ENCODE measurements around the gene KAZN.

The KAZN gene

DNA sequence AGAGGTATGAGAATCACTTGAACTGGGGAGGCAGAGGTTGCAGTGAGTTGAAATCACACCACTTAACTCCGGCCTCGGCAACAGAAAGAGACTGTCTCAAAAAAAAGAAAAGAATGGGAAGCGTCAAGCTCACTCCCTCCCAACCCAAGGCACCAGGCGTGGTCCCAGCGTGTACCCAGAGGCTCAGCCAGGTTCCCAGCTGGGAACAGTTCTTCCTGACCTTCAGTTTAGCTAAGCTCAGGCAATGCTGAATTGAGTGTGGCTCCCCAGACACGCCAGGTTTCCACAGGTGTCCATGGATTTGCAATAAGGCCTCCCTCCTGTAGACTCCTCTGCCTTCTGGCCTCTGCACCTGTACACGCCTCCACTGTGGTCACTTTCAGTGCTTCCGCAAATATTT, 414.3 kb downstream of the KAZN start:
- no peak for DNase-seq (ENCODE audit: low read depth)

DNA sequence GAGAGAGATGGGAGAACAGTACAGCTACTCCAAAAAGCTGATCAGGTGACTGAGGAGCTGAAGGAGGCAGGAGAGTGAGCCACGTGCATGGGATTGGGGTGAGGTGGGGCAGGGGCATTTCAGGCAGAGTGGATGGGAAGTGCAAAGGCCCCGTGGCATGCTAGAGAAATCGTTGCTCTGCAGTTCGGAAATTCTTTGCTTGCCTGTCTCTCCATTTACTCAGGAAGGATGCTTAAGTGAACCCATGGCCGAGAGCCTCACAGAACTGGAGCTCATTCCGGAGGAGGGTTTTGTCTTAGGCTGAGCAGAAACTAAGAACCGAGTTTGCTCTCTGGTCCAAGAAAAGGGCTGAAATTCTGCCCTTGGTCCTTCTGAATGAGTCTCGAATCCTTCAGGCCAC, 415.3 kb downstream of the KAZN start:
- DNase-seq (ENCODE audit: low read depth), result no peak

DNA sequence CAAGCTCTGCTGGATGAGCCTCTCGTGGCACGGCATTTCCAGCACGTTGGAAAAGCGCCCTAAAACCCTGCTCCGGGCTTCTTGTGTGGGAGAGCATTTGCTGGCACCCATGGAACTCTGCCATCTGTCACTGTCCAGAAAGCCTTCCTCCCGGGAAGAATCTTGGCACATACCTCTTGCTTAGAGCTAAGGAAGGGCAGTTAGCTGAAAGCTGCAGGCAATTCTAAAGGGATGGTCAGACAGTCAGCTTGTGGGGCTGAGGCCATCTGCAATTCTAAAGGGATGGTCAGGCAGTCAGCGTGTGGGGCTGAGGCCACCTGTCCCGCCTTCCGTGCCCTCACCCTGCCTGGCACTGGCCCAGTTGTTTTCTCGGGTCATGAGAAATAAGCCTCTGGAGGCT, 416.0 kb downstream of the KAZN start:
- no peak for DNase-seq (ENCODE audit: low read depth)

DNA sequence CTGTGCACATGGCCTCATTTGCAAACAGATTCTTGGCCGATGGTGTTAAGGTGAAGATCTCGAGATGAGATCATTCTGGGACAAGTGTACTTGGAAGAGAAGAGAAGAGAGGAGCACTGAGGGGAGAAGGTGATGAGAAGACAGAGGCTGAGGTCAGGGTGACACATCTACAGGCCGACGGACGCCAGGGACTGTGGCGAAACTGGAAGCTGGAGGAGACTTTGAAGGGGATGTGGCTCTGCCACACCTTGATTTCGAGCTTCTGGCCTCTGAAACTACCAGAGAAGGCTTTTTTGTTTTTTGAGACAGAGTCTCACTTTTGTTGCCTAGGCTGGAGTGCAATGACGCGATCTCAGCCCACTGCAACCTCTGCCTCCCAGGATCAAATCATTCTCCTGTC, 417.5 kb downstream of the KAZN start:
- DNase-seq (ENCODE audit: low read depth), result no peak

DNA sequence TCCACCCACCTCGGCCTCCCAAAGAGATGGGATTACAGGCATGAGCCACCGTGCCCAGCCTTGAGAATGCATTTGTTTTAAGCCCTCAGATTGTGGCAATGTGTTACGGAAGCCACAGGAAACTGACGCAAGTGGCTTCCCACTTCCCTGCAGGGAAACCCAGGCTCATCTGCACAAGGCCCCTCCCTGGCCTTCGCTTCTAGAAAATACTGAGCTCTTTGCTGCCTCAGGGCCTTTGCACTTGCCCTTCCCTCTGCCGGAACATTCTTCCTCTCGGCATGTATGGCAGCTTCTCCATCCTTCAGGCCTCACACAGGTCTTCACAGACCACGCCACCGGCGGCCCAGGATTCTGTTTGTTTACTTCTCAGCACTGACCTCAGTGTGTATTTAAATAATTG, 418.0 kb downstream of the KAZN start:
- DNase-seq (ENCODE audit: low read depth), result no peak

DNA sequence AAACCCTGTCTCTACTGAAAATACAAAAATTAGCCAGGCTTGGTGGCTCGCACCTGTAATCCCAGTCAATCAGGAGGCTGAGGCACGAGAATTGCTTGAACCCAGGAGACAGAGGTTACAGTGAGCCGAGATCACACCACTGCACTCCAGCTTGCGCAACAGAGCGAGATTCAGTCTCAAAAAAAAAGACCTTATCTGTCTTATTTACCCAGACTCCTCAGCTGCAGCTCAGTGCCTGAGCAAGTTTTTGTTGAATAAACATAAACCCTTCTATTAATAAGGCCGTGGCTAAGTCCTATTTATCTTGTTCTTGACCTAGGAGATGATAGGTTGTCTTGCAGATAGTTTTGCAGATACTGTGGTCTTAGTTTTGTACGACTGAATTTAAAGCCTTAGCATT, 418.6 kb downstream of the KAZN start:
- DNase-seq (ENCODE audit: low read depth), result no peak

DNA sequence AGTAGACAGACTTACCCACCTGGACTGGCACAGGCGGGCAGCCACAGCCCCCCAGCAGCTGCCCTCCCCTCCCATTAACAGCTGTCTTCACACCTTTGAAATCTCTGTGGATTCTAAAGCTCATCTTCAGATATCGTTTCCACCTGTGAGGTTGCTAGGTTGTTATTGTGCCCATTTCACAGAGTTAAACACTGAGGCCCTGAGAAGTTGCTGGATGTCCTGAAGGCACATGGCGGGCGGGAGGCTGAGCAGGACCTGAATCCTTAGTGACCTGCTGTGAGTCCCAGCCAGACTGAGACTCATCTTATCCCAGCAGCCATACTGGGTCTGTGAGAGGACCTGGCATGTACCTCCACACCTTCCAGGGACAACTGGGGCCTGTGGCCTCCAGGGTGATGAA, 420.3 kb downstream of the KAZN start:
- no peak for DNase-seq (ENCODE audit: low read depth)

DNA sequence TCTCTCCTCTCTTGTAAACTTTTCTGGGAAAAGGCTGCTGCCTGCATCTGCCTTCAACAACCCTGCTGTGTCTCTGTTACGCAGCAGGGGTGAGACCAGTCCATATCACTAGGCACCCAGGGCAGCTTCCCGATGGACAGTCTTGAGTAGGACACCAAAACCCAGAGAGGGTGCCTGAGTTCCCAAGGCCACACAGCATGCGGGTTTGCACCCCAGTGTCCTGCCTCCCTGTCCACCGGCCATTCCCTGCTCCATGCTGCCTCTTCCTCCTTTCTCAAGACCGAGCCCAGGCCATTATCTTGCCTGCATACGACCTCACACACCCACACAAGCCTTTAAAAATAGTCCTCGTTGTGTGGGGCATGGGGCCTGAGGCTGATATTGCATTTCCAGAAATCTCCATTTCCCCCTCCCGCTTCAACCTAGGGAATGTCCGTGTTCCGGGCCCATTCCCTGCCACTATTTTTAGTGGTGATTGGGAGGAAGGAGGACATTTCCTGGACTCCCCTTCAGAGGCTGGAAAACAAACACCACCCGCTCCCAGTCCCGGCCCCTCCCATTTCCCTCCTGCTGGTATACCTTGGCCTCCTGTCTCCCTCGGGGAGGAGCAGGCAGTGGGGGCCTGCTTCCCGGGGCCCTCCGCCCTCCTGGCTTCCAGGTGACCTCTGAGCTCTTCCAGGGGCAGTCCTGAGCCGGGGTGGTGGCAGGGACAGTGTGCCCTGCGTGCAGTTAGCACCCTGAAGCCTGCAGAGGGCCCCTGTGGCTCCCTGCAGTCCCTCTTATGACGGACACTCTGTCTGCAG, 422.7 kb downstream of the KAZN start:
- no peak for DNase-seq (ENCODE audit: low read depth)

DNA sequence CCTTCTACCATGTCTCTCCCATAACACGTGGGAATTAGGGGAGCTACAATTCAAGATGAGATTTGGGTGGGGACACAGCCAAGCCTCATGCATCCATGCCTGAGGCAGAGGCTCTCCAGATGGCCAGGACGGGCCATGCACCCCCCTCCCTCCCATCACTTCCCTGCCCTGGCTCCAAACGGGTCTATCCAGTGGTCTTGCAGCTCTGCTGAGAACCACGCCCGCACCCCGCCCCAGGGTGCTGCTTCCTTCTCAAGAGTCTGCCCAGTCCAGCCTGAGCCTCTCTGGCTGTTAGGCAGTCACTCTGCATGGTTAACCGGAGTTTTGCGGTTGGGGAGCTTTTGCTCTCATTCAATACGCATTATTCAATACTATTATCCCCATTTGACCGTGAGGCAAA, 423.6 kb downstream of the KAZN start:
- no peak for DNase-seq (ENCODE audit: low read depth)

DNA sequence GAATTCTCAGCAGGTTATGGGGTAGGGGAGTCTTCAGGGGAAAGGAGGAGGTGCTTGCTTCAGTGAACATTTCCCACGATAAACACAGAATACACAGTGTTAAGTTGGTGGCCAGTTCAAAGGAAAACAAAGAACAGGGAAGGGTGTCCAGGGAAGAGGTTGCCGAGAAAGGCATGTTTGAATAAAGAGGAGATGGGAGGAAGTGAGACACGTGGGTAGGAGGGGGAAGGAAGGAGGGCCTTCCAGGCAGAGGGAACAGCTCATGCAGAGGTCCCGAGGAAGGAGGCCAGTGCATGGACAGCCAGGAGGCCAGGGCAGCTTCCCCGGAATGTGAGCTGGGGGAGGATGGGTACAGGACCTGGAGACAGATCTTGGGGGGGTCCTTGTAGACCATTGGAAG, 424.7 kb downstream of the KAZN start:
- DNase-seq (ENCODE audit: low read depth), result no peak

DNA sequence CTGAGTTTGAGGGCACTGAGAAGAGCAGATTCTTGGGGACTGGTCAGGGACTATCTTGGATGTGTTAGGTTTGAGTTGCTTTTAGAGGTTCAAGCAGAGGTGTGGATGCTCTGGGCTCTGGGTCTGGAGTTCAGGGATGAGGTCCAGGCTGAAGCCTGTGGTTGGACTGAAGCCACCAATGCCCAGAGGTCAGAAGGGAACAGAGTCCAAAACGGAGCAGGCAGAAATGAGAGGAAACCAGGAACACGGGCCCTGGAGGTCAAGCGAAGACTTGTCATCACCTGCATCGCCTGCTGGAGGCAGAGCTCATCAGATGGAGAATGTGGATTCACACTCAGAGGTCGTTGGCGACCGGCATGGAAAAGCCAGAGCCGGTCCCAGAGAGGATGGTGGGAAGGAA, 425.5 kb downstream of the KAZN start:
- no peak for DNase-seq (ENCODE audit: low read depth)

DNA sequence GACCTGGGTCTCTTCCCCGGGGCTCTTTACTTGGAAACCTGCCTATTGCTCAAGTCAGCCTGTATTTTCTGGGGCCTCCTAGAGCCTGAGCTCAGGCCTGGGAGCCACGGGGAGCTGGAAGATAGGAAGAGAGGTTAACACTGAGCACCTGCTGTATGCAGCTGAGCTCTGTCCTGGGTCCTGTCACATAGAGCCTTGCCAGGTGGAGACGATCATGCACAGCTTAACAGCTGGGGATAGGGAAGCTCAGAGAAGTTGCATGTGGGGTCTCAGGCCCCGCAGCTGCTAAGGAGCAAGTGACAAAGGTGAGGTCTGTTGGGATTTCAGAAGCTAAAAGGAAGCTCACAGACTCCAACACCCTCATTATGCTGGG, 427.6 kb downstream of the KAZN start:
- no peak for DNase-seq (ENCODE audit: low read depth)

DNA sequence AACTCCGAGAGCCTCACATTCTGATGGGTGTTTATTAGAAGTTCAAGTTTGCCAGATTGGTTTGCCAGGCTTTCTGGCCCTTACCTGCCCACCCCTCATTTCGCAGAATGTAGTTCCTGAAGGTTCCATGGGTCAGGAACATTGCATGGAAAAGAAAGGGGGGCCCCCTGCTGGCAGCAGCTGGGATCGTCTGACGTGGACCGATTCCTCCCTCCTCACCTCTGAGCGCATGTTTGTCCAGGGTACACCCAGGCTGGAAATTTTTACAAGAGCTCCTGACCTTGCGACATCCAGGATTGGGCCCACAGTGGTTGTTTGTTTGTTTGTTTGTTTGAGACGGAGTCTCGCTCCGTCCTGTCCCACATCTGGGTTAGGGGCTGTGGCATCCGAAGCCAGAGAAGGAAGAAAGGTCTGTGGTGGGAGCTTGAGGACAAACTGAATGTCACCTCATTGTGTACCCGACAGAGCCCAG, 429.1 kb downstream of the KAZN start:
- DNase-seq (ENCODE audit: low read depth), result no peak

DNA sequence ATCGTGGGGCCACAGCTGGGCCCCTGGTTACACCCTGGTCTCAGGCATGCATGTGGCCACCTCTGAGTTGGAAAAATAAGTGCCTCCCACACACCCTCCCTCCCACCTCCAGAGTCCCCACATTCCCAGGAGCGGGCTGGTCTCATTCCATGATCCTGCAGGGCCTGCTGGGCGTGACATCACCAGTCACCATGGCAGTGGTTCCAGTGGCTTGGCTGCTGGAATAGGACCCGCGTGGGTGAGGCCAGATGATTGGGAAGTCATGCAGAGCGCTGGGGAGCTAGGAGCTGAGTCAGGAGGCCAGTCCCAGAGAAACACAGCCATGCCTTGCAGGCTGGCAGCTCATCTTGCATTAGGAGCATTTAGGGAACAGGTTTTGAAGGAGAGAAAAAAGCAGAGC, 429.6 kb downstream of the KAZN start:
- DNase-seq (ENCODE audit: low read depth), result no peak

DNA sequence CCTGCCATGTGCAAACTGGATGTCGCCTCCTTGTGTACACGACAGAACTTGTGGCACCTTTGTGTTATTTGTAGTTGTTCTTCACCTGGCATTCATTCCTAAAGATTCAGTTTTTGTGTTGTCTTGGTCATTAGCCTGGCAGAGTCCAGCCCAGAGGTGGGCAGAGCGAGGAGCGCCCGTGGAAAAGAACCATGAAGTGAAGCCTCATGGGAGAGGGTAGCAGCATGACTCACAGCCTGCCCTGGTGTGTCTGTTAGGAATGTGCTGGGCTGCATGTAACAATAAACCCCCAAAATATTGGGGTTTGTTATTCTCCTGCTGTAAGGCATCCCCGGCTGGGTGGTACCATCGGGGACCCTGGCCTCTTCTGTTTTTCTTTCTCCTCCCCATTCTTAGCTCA, 430.1 kb downstream of the KAZN start:
- no peak for DNase-seq (ENCODE audit: low read depth)

DNA sequence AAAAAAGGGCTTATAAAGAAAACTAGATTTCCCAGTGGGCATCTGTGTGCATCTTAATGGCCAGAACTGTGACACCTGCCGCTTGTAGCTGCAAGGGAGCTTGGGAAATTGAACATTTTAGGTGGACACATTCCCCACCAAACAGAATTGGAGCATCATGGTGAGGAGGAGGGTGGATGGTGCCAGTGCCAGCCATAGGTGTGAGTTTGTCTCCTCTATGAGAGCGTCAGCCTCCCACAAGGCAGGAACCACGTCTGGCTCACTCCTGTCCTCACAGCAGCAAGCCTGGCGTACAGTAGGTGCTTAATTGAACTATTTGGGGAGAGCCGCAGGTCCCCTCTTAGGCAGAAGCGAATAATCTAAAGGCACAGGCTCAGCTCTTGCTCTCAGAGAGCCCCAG, 430.6 kb downstream of the KAZN start:
- DNase-seq (ENCODE audit: low read depth), result no peak

DNA sequence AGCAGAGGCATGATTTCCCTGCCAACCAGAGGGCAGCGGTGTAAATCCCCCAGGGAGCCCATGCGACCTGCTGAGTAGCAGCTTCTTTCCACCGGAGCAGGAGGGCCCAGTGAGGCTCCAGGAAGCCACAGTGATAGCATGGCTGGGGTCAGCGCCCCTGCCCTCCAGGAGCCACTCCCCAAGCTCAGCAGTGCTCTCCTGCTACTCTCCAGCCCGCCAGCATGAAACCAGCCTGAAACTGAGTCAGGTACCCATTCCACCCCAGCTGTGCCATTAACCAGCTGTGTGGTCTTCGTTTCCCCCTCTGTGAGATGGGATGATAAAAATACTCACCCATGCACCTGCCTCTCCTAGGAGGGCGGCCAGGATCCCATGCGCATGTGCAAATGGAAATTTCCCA, 431.3 kb downstream of the KAZN start:
- no peak for DNase-seq (ENCODE audit: low read depth)

DNA sequence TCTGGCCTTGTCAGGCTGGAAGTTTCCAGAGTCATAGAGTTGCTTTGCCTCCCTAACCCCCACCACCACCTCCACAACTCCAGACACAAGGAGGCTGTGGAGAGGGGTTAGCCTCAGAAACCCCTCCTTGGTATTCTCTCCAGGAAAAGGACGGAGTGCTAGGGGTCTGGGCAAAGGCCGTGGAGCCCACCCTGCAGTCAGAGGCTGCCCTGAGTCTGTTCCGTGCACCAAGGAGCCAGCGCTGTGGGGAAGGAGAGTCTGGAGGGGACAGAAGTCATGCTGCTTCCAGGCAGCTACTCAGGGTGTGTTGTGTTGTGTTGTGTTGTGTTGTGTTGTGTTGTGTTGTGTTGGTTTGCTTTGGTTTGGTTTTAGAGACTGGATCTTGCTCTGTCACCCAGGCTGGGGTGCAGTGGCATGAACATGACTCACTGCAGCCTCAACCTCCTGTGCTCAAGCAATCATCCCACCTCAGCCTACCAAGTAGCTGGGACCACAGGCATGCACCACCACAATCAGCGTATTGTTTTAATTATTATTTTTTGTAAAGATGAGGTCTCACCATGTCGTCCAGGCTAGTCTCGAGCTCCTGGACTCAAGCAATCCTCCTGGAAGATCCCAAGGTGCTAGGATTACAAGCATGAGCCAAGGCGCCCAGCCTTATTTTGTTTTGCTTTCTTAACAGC, 432.9 kb downstream of the KAZN start:
- DNase-seq (ENCODE audit: low read depth), result no peak

DNA sequence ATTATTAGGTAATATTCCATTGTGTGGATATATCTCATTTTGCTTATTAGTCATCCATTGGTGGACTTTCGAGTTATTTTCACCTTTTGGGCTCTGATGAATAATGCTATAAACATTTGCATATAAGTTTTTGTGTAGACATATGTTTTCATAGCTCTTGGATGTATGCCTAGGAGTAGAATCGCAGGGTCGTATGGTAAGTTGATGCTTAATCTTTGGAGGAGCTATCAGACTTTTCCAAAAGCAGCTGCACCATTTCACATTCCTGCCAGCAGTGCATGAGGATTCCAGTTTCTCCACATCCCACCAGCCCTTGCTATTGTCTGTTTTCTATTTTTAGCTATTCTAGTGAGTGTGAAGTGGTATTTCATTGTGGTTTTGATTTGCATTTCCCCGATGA, 434.8 kb downstream of the KAZN start:
- no peak for DNase-seq (ENCODE audit: low read depth)

DNA sequence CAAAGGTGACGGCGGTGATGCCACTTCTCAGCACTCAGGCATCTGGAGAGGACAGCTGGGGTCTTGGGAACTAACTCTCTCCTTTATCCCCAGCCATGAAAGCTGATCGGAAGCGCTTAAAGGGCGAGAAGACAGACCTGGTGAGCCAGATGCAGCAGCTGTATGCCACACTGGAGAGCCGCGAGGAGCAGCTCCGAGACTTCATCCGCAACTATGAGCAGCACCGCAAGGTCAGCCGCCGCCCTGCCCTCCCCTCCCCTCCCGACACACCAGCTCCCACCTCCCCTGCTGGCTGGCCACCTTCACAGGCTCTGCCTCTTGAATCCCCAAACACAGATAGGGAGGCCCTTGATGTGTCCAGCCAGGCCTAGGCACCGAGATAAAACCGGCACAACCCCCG, 436.2 kb downstream of the KAZN start:
- no peak for DNase-seq (ENCODE audit: low read depth)

DNA sequence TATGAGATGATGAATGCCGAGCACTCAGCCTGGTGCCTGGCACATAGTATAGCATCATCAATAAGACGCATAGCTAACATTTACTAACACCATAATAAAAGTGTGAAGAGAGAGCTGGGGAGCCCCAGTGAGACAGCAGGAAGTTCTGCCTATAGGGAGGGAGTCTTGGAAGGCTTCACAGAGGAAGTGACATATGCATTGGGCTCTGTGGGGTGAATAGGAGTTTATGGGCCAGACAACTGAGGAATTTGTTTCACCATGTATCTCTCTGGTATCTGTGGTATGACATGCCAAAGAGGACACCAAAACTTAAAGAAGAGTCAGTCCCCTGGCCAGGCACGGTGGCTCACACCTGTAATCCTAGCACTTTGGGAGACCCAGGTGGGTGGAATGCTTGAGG, 436.8 kb downstream of the KAZN start:
- DNase-seq (ENCODE audit: low read depth), result no peak

DNA sequence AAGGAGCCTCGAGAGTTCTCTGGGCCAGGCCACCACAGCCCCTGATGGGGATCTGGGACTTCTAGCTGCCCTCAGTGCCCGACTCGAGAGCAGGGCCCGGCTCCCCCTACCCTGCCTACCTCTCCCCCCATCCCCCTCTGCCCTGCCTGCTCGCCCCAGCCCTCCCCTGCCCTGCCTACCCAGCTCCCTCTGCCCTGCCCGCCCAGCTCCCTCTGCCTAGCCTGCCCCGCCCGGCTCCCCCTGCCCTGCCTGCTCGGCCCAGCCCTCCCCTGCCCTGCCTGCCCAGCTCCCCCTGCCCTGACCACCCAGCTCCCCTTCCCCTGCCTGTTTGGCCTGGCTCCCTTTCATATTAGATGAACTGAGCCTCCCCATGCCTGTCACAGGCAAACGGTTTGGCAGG, 437.6 kb downstream of the KAZN start:
- no peak for DNase-seq (ENCODE audit: low read depth)

DNA sequence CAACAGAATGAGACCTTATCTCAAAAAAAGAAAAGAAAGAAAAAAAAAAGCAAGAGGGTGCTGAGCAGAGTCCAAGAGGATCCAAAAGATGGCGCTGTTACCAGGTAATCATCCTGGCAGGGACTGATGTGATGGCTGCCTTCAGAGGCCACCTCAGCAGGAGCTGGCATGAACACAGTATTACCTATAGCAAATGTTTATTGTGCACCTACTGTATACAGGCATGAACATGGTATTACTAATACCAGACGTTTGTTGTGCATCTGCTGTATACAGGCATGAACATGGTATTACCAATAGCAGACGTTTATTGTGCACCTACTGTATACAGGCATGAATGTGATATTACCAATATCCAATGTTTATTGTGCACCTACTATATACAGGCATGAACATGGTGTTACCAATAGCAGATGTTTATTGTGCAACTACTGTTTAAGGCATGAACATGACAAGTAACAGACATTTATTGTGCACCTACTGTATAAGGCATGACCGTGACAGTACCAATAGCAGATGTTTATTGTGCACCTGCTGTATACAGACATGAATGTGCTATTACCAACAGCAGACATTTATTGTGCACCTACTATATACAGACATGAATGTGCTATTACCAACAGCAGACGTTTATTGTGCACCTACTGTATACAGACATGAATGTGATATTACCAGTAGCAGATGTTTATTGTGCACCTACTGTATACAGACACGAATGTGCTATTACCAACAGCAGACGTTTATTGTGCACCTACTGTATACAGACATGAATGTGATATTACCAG, 439.9 kb downstream of the KAZN start:
- no peak for DNase-seq (ENCODE audit: low read depth)

Data from activated T-helper 9 cell treated with anti-CD3 and anti-CD28 coated beads, Interleukin-2, amount 50 U/mL, for 16 hours (primary cell).